ENCODE measurements around the gene CCIN.

GRCh38 chr9:36187414-36187813, 18.2 kb downstream of the CCIN start:
- TF ChIP-seq ZNF274 (IDR thresholded peaks at IDR 0.05; ENCODE audit: low read depth, low read length) (no peak), YY1 (IDR thresholded peaks at IDR 0.05; ENCODE audit: insufficient read depth, insufficient read length) (no peak)
